Measurements from ENCODE around the gene CELA2A.
"Not testable (repeated sequence)": the region's sequence is repeated elsewhere in the genome, so short reads cannot be mapped to it uniquely, and the experiment has no call there.

Gene CELA2A

DNA sequence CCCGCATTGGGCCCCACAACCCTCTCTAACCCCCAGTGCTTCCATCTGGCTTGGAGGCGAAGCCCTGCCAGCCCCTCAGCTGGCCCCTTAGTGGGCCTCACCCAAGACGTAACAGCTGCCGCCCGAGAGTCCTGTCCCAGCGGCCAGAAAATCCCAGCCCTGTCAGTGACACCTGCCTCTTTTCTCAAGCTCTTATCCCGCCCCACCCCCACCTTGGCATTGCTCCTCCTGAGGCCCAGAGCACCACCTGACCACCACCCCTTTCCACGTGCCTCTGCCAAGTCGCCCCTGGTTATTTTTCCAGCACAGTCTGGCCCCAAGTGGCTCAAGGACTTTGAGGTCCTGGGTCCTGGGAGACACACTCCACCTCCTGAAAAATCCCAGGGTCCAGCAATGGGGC is 24.2 kb upstream of the CELA2A start:
- no peak overlapping the region for H3K4me3 ChIP-seq
- H3K9ac ChIP-seq: peak overlapping the region in 1 of 11 experiments; percentile 15; a peak in 1 of 22 replicates
- H3K9me3 ChIP-seq (replicated peaks in 1 of 11): no peaks in the 10 kb centered on the region
- no peak for TF ChIP-seq Cebpa-rat (IDR thresholded peaks at IDR 0.05)
- H3K4me2 ChIP-seq: peak overlapping the region in 1 of 11 experiments; percentile 9; a peak in 1 of 22 replicates
- peaks cover 37 to 55% (median 43%) of the 10 kb centered on the region in 11 experiments for H4K20me1 ChIP-seq
- H3K27ac ChIP-seq: peak overlapping the region in 6 of 11 experiments; percentile 17 to 79 (median 58); a peak in 10 of 22 replicates
- H3K4me1 ChIP-seq: peaks cover 8 to 100% (median 51%) of the 10 kb centered on the region in 10 experiments; a peak in 19 of 20 replicates
- peaks cover 37 to 55% (median 51%) of the 10 kb centered on the region in 11 experiments for H3K36me3 ChIP-seq
- no peaks in the 10 kb centered on the region for H3K27me3 ChIP-seq

- Histone ChIP-seq H3K27ac (peak overlapping the region in 8 of 11 experiments; percentile 1 to 79 (median 70); a peak in 14 of 22 replicates), H3K9ac (peak overlapping the region in 2 of 11 experiments; percentile 22 to 47; a peak in 4 of 22 replicates), H3K4me2 (peak overlapping the region in 6 of 11 experiments; percentile 10 to 84 (median 50); a peak in 3 of 22 replicates), H3K27me3 (no peaks in the 10 kb centered on the region), H3K9me3 (replicated peaks in 1 of 11) (no peaks in the 10 kb centered on the region), H3K36me3 (peaks cover 26 to 44% (median 39%) of the 10 kb centered on the region in 11 experiments), H3K4me3 (no peak overlapping the region), H3K4me1 (peaks cover 8 to 93% (median 41%) of the 10 kb centered on the region in 10 experiments; a peak in 18 of 20 replicates), H4K20me1 (peaks cover 25 to 44% (median 31%) of the 10 kb centered on the region in 11 experiments; a peak in 21 of 22 replicates)
- no peak for TF ChIP-seq Cebpa-rat (IDR thresholded peaks at IDR 0.05)
These were observed 23.1 kb upstream of the CELA2A start for GRCh38 chr1:15433471-15433870.

DNA sequence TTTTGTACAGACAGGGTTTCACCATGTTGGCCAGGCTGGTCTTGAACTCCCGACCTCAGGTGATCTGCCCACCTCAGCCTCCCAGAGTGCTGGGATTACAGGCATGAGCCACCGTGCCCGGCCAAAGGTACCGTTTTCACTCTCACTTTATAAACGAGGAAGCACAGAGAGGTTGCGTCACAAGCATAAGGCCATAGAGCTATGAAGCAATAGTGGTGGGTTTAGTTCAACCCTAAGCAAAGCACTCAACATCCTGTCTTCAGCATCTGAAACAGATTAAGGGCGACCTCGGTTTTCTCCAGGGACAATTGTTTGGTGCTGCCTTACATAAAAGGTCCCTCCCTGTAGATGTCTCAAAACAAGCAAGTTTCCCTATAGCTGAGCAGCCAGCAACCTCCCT is 21.8 kb upstream of the CELA2A start:
- peak overlapping the region in 1 of 10 experiments; percentile 25; a peak in 1 of 20 replicates for H3K4me3 ChIP-seq
- H3K9me3 ChIP-seq (replicated peaks in 1 of 11); H3K27me3 ChIP-seq: not testable (repeated sequence)
- peaks cover 8 to 83% (median 35%) of the 10 kb centered on the region in 10 experiments; a peak in 18 of 20 replicates for H3K4me1 ChIP-seq
- peak overlapping the region; percentile 9 to 89 (median 65); a peak in 19 of 22 replicates for H3K4me2 ChIP-seq
- H3K9ac ChIP-seq: peak overlapping the region in 7 of 11 experiments; percentile 4 to 58 (median 47); a peak in 8 of 22 replicates
- peak in 10 of 11 experiments; percentile 78 to 97 (median 96); a peak in 20 of 22 replicates for TF ChIP-seq Cebpa-rat (IDR thresholded peaks at IDR 0.05)
- H4K20me1 ChIP-seq: peaks cover 13 to 31% (median 19%) of the 10 kb centered on the region in 11 experiments; a peak in 21 of 22 replicates
- H3K27ac ChIP-seq: peak overlapping the region in 9 of 11 experiments; percentile 41 to 79 (median 71); a peak in 17 of 22 replicates
- peaks cover 13 to 31% (median 27%) of the 10 kb centered on the region in 11 experiments for H3K36me3 ChIP-seq

DNA sequence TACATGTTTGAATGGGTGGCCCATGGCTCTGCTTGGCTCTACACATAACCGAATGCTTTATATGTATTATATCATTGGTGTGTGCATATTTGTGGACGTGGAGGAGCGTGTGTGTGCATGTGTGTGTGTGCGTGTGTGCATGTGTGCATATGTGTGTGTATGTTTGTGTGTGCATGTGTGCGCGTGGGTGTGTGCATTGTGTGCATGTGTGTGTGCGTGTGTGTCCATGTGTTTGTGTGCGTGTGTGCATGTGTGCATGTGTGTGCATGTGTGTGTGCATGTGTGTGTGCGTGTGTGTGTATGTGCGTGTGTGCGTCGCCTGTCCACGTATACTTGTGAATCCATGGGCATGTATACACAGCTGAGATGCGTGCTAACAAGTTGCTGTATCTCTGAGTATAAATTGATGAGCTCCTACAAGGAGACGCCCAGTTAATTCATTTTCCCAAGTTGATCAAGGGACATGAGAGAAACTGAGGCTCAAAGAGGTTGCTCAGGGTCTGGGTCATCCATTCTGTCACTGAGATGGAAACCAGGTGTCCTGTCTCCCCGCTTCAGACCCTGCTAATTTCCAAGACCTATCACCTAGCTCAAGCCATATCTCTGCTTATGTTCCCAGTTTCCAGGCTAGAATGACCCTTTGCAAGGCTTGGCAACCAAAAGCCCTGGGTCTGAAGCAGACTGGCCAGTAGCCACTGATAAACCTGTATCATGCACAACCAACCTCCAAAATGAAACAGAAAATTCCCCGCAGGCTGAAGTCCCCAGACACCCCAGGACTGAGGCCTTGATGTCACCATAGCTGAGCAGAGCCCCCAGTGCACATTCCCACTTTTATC is 21.1 kb upstream of the CELA2A start:
- Histone ChIP-seq H4K20me1 (peaks cover 6 to 24% (median 12%) of the 10 kb centered on the region in 11 experiments; a peak in 19 of 22 replicates), H3K4me1 (peaks cover 8 to 76% (median 34%) of the 10 kb centered on the region in 10 experiments; a peak in 18 of 20 replicates), H3K4me2 (peak overlapping the region; percentile 9 to 89 (median 65); a peak in 19 of 22 replicates), H3K9ac (peak overlapping the region in 7 of 11 experiments; percentile 4 to 58 (median 47); a peak in 9 of 22 replicates), H3K36me3 (peaks cover 6 to 24% (median 20%) of the 10 kb centered on the region in 11 experiments; a peak in 21 of 22 replicates), H3K4me3 (peak overlapping the region in 1 of 10 experiments; percentile 25; a peak in 1 of 20 replicates), H3K27ac (peak overlapping the region in 8 of 11 experiments; percentile 45 to 79 (median 70); a peak in 16 of 22 replicates), H3K27me3 (no peaks in the 10 kb centered on the region), H3K9me3 (replicated peaks in 1 of 11) (no peaks in the 10 kb centered on the region)
- no peak for TF ChIP-seq Cebpa-rat (IDR thresholded peaks at IDR 0.05)

- Histone ChIP-seq H3K4me1 (peaks cover 8 to 61% (median 34%) of the 10 kb centered on the region in 10 experiments; a peak in 18 of 20 replicates), H3K27me3 (no peaks in the 10 kb centered on the region), H3K27ac (peak overlapping the region in 3 of 11 experiments; percentile 72 to 79 (median 75); a peak in 2 of 22 replicates), H3K4me2 (peak overlapping the region in 1 of 11 experiments; percentile 84; a peak in 2 of 22 replicates), H3K4me3 (no peak overlapping the region), H3K9ac (no peak overlapping the region), H4K20me1 (peaks cover 0 to 9% (median 0%) of the 10 kb centered on the region in 11 experiments; a peak in 3 of 22 replicates), H3K9me3 (replicated peaks in 1 of 11) (no peaks in the 10 kb centered on the region), H3K36me3 (peaks cover 0 to 9% (median 5%) of the 10 kb centered on the region in 11 experiments; a peak in 13 of 22 replicates)
- TF ChIP-seq Cebpa-rat (IDR thresholded peaks at IDR 0.05): no peak
These were observed 19.6 kb upstream of the CELA2A start for GRCh38 chr1:15436881-15437442.

GRCh38 chr1:15439325-15439724 is 17.2 kb upstream of the CELA2A start:
- no peak overlapping the region for H3K9ac ChIP-seq
- H3K27me3 ChIP-seq: no peaks in the 10 kb centered on the region
- H3K4me2 ChIP-seq: no peak overlapping the region
- no peaks in the 10 kb centered on the region for H3K36me3 ChIP-seq
- peaks cover 16 to 44% (median 28%) of the 10 kb centered on the region in 10 experiments for H3K4me1 ChIP-seq
- peaks cover 0 to 1% (median 0%) of the 10 kb centered on the region in 11 experiments; a peak in 2 of 22 replicates for H4K20me1 ChIP-seq
- H3K4me3 ChIP-seq: no peak overlapping the region
- no peak overlapping the region for H3K27ac ChIP-seq
- TF ChIP-seq Cebpa-rat (IDR thresholded peaks at IDR 0.05): no peak
- H3K9me3 ChIP-seq (replicated peaks in 1 of 11): no peaks in the 10 kb centered on the region

DNA sequence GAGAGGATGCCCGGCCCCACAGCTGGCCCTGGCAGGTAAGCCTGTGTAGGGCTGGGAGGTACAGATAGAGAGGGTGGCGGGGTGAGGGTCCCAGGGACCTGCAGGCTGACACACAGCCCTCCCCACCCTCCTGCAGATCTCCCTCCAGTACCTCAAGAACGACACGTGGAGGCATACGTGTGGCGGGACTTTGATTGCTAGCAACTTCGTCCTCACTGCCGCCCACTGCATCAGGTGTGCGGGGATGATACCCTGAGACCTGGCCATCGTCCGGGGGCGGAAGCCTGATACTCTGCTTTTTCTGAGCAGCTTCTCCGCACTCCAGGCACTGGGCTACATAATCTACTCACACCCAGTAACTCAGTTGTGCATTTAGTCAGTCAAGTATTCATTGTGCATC is 16.2 kb upstream of the CELA2A start:
- H4K20me1 ChIP-seq: peaks cover 0 to 5% (median 0%) of the 10 kb centered on the region in 11 experiments; a peak in 1 of 22 replicates
- H3K9me3 ChIP-seq (replicated peaks in 1 of 11): no peaks in the 10 kb centered on the region
- no peaks in the 10 kb centered on the region for H3K36me3 ChIP-seq
- no peaks in the 10 kb centered on the region for H3K27me3 ChIP-seq
- TF ChIP-seq Cebpa-rat (IDR thresholded peaks at IDR 0.05): no peak
- no peak overlapping the region for H3K27ac ChIP-seq
- H3K4me1 ChIP-seq: peaks cover 16 to 44% (median 28%) of the 10 kb centered on the region in 10 experiments
- H3K4me3 ChIP-seq: no peak overlapping the region
- H3K9ac ChIP-seq: no peak overlapping the region
- H3K4me2 ChIP-seq: no peak overlapping the region

DNA sequence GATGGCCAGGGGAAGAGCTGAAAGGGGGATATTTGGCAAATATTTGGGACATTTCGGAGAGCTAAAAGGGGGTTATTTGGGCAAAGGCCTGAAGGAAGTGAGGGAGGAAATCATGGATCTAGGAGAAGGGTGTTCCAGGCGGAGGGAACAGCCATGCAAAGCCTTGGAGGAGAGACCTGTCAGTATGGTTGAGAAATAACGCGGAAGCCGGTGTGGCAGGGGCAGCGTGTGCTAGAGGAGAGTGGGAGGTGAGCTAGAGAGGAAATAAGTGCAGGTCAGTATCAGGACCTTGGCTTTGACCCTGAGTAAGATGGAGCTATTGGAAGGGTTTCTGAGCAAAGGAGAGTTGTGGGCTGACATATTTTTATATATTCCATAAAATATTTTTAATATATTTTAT is 15.3 kb upstream of the CELA2A start:
- Histone ChIP-seq H3K4me2 (no peak overlapping the region), H3K4me1 (peaks cover 16 to 44% (median 32%) of the 10 kb centered on the region in 10 experiments), H3K9me3 (replicated peaks in 1 of 11) (no peaks in the 10 kb centered on the region), H3K27me3 (no peaks in the 10 kb centered on the region), H3K36me3 (no peaks in the 10 kb centered on the region), H3K27ac (no peak overlapping the region), H3K9ac (no peak overlapping the region), H3K4me3 (no peak overlapping the region), H4K20me1 (peaks cover 0 to 5% (median 0%) of the 10 kb centered on the region in 11 experiments; a peak in 2 of 22 replicates)
- TF ChIP-seq Cebpa-rat (IDR thresholded peaks at IDR 0.05): no peak; a peak in 1 of 22 replicates

Measured in BLaER1 treated with 17β-estradiol and CSF1 and Interleukin-3, amounts not matched to agents 10 nM and 100 nM (cell line).